ENCODE data around the gene LAMA4. TPM values are rescaled to one million over a fixed set of nuclear protein-coding genes. Genes with fewer than 3 reads are reported as not detected.
A peak's percentile ranks its signal among the peaks of the same experiment; 100 is the strongest.

LAMA4 gene
- total RNA-seq, 1 experiment from 2014 or later: 0.72 TPM

- intact Hi-C loops (cut with micrococcal nuclease): no loop called here
- Mint-ChIP-seq H3K27ac (ENCODE audit: low read depth, unreplicated experiment) (no peak overlapping the region), H3K36me3 (ENCODE audit: insufficient read depth, unreplicated experiment) (no peaks in the 10 kb centered on the region), H3K4me1 (ENCODE audit: insufficient read depth, unreplicated experiment) (peaks cover 8% of the 10 kb centered on the region), H3K27me3 (ENCODE audit: insufficient read depth, unreplicated experiment) (peaks cover 8% of the 10 kb centered on the region), H3K4me3 (ENCODE audit: unreplicated experiment) (no peak overlapping the region), H3K9me3 (ENCODE audit: unreplicated experiment) (no peaks in the 10 kb centered on the region)
- ChIA-PET CTCF (interaction anchor here (1.2 to 1.3 kb wide), 2 partner anchors 9 to 67 kb away, joined by 7 to 13 read pairs; partner anchors contain the start of genes FAM229B and TUBE1), POLR2A (no interaction called here)
- no peak for TF ChIP-seq CTCF (IDR thresholded peaks at IDR 0.05; ENCODE audit: unreplicated experiment)
- no TSS peak for BruUV-seq (replicated peaks)
- peak; percentile 80 for DNase-seq (ENCODE audit: unreplicated experiment)
Observed at GRCh38 chr6:112153926-112154607, 100.3 kb downstream of the LAMA4 start.

- no peak overlapping the region for H3K4me3 Mint-ChIP-seq (ENCODE audit: unreplicated experiment)
- peaks cover 8% of the 10 kb centered on the region for H3K4me1 Mint-ChIP-seq (ENCODE audit: insufficient read depth, unreplicated experiment)
- no peaks in the 10 kb centered on the region for H3K36me3 Mint-ChIP-seq (ENCODE audit: insufficient read depth, unreplicated experiment)
- intact Hi-C loops (cut with micrococcal nuclease): no loop called here
- H3K9me3 Mint-ChIP-seq (ENCODE audit: unreplicated experiment): no peaks in the 10 kb centered on the region
- ChIA-PET CTCF (interaction anchor here (0.5 to 1.0 kb wide), 4 partner anchors 13 to 924 kb away, joined by 3 to 10 read pairs (median 4); no protein-coding TSS in a partner anchor), POLR2A (no interaction called here)
- no peak for DNase-seq (ENCODE audit: unreplicated experiment)
- no peak for TF ChIP-seq CTCF (IDR thresholded peaks at IDR 0.05; ENCODE audit: unreplicated experiment)
- H3K27me3 Mint-ChIP-seq (ENCODE audit: insufficient read depth, unreplicated experiment): no peaks in the 10 kb centered on the region
- no peak overlapping the region for H3K27ac Mint-ChIP-seq (ENCODE audit: low read depth, unreplicated experiment)
- BruUV-seq (replicated peaks): no TSS peak
Observed at GRCh38 chr6:112150363-112150762, 104.0 kb downstream of the LAMA4 start.

GRCh38 chr6:112149719-112150263 lies 104.6 kb downstream of the LAMA4 start:
- CTCF ChIA-PET: interaction anchor here (0.5 to 0.8 kb wide), 4 partner anchors 10 to 15 kb away, joined by 3 to 9 read pairs (median 4); no protein-coding TSS in a partner anchor
- Mint-ChIP-seq H3K9me3 (ENCODE audit: unreplicated experiment) (no peaks in the 10 kb centered on the region), H3K36me3 (ENCODE audit: insufficient read depth, unreplicated experiment) (no peaks in the 10 kb centered on the region)

More at GRCh38 chr6:112149719-112150263, 104.6 kb downstream of the LAMA4 start:
- intact Hi-C loops (cut with micrococcal nuclease): no loop called here
- TF ChIP-seq CTCF (IDR thresholded peaks at IDR 0.05; ENCODE audit: unreplicated experiment): no peak
- DNase-seq (ENCODE audit: unreplicated experiment): no peak
- H3K4me1 Mint-ChIP-seq (ENCODE audit: insufficient read depth, unreplicated experiment): peaks cover 8% of the 10 kb centered on the region
- H3K27ac Mint-ChIP-seq (ENCODE audit: low read depth, unreplicated experiment): no peak overlapping the region
- H3K4me3 Mint-ChIP-seq (ENCODE audit: unreplicated experiment): no peak overlapping the region
- no TSS peak for BruUV-seq (replicated peaks)
- POLR2A ChIA-PET: no interaction called here
- no peaks in the 10 kb centered on the region for H3K27me3 Mint-ChIP-seq (ENCODE audit: insufficient read depth, unreplicated experiment)
